HEK293 (cell line): ENCODE data around the gene CCDC92.

ENCODE experiments used
- CTCF ChIA-PET: fragments of 350-600 bp; formaldehyde crosslinking; extraction: SDS; loops from one replicate; lab custom pipeline; 2021; ENCODE audit warnings: antibody characterized with exemption; lab: Yijun Ruan, JAX
- POLR2A ChIA-PET: fragments of 300-600 bp; formaldehyde crosslinking; extraction: SDS; loops from one replicate; lab custom pipeline; 2020; ENCODE audit warnings: antibody characterized with exemption, inconsistent platforms; lab: Yijun Ruan, JAX
- H3K27ac ChIP-seq: fragments of 200-500 bp; sonication (Bioruptor generic); 2 replicates; pipeline ENCODE4 v1.5.1; 2014; ENCODE audit warnings: low read depth, low read length, control low read depth, inconsistent platforms; ENCODE audit errors: extremely low read depth
- H3K36me3 ChIP-seq, 2 experiments: fragments of 200-500 bp in 1 of 2; sonication (Bioruptor generic) in 1 of 2; 1 replicate in 1 of 2; 2 replicates in 1 of 2; pipeline ENCODE4 v1.5.1; 2014 to 2017; ENCODE audit warnings: inconsistent platforms in 2 of 2, low read length in 2 of 2; ENCODE audit not compliant: control insufficient read depth in 2 of 2, insufficient read depth in 1 of 2
- H3K4me1 ChIP-seq: fragments of 200-500 bp; sonication (Bioruptor generic); 2 replicates; pipeline ENCODE4 v1.5.1; 2014; ENCODE audit warnings: mild to moderate bottlenecking, low read length, inconsistent platforms; ENCODE audit not compliant: control insufficient read depth, insufficient read depth
- H3K4me3 ChIP-seq: 2 replicates; pipeline ENCODE4 v1.5.1; 2011; ENCODE audit warnings: low read depth, mild to moderate bottlenecking, control low read depth, low read length, moderate library complexity
- H3K9me3 ChIP-seq: fragments of 200-500 bp; sonication (Bioruptor generic); 2 replicates; pipeline ENCODE4 v1.5.1; 2014; ENCODE audit warnings: low read depth, low read length, inconsistent platforms; ENCODE audit not compliant: control insufficient read depth, insufficient read depth
- FEZF1 ChIP-seq: fragments of 450-650 bp; formaldehyde crosslinking; IDR thresholded peaks from 2 replicates; pipeline ENCODE4 v1.5.1; 2016; ENCODE audit warnings: missing biosample characterization, missing genetic modification characterization
- SALL2 ChIP-seq: fragments of 450-650 bp; formaldehyde crosslinking; IDR thresholded peaks from 2 replicates; pipeline ENCODE4 v1.5.0; 2017; ENCODE audit warnings: missing biosample characterization, mild to moderate bottlenecking, missing genetic modification characterization, borderline replicate concordance
- ZFP41 ChIP-seq: fragments of 450-650 bp; formaldehyde crosslinking; IDR thresholded peaks from 2 replicates; pipeline ENCODE4 v1.5.1; 2016; ENCODE audit warnings: missing biosample characterization, missing genetic modification characterization, borderline replicate concordance
- ZNF121 ChIP-seq: fragments of 450-650 bp; formaldehyde crosslinking; IDR thresholded peaks from 2 replicates; pipeline ENCODE4 v1.5.1; 2016; ENCODE audit warnings: missing biosample characterization, missing genetic modification characterization
- ZNF133 ChIP-seq: fragments of 450-650 bp; formaldehyde crosslinking; IDR thresholded peaks from 2 replicates; pipeline ENCODE4 v1.5.1; 2016; ENCODE audit warnings: missing biosample characterization, missing genetic modification characterization
- ZNF157 ChIP-seq: fragments of 450-650 bp; formaldehyde crosslinking; IDR thresholded peaks from 2 replicates; pipeline ENCODE4 v1.5.1; 2016; ENCODE audit warnings: missing biosample characterization, missing genetic modification characterization
- ZNF16 ChIP-seq: fragments of 450-650 bp; formaldehyde crosslinking; IDR thresholded peaks from 2 replicates; pipeline ENCODE4 v1.5.1; 2016; ENCODE audit warnings: low read depth, missing biosample characterization, missing genetic modification characterization
- ZNF24 ChIP-seq: fragments of 450-650 bp; formaldehyde crosslinking; IDR thresholded peaks from 2 replicates; pipeline ENCODE4 v1.5.1; 2016; ENCODE audit warnings: missing biosample characterization, missing genetic modification characterization
- ZNF292 ChIP-seq: fragments of 450-650 bp; formaldehyde crosslinking; IDR thresholded peaks from 2 replicates; pipeline ENCODE4 v1.5.1; 2016; ENCODE audit warnings: low read depth, missing biosample characterization, missing genetic modification characterization, borderline replicate concordance
- ZNF324 ChIP-seq: fragments of 450-650 bp; formaldehyde crosslinking; IDR thresholded peaks from 2 replicates; pipeline ENCODE4 v1.5.1; 2016; ENCODE audit warnings: missing biosample characterization, missing genetic modification characterization
- ZNF404 ChIP-seq: fragments of 450-650 bp; formaldehyde crosslinking; IDR thresholded peaks from 2 replicates; pipeline ENCODE4 v1.5.1; 2017; ENCODE audit warnings: missing biosample characterization, missing genetic modification characterization
- ZNF416 ChIP-seq: fragments of 450-650 bp; formaldehyde crosslinking; IDR thresholded peaks from 2 replicates; pipeline ENCODE4 v1.5.1; 2016; ENCODE audit warnings: missing biosample characterization, missing genetic modification characterization
- ZNF623 ChIP-seq: fragments of 450-650 bp; formaldehyde crosslinking; IDR thresholded peaks from 2 replicates; pipeline ENCODE4 v1.5.1; 2016; ENCODE audit warnings: missing biosample characterization, missing genetic modification characterization
- ZNF624 ChIP-seq: fragments of 450-650 bp; formaldehyde crosslinking; IDR thresholded peaks from 2 replicates; pipeline ENCODE4 v1.5.1; 2017; ENCODE audit warnings: missing biosample characterization, missing genetic modification characterization
- ZNF830 ChIP-seq: fragments of 450-650 bp; IDR thresholded peaks from 2 replicates; pipeline ENCODE4 v1.5.0; 2018; ENCODE audit warnings: missing biosample characterization, missing genetic modification characterization, low read depth, mild to moderate bottlenecking, moderate library complexity
- ZNF837 ChIP-seq: fragments of 450-650 bp; formaldehyde crosslinking; IDR thresholded peaks from 2 replicates; pipeline ENCODE4 v1.5.1; 2016; ENCODE audit warnings: missing biosample characterization, missing genetic modification characterization
- TF ChIP-seq, protein P1 (sequence below): fragments of 450-650 bp; formaldehyde crosslinking; optimal IDR thresholded peaks from 2 replicates; pipeline ENCODE3; 2016; ENCODE audit warnings: missing biosample characterization, mild to moderate bottlenecking, missing genetic modification characterization
- TF ChIP-seq, protein P2 (sequence below): IDR thresholded peaks from 2 replicates; pipeline ENCODE4 v1.6.1; 2011; ENCODE audit warnings: mild to moderate bottlenecking, low read depth, low read length, borderline replicate concordance
- TF ChIP-seq, protein P3 (sequence below): fragments of 450-650 bp; formaldehyde crosslinking; IDR thresholded peaks from 2 replicates; pipeline ENCODE4 v1.5.1; 2017; ENCODE audit warnings: missing biosample characterization, missing genetic modification characterization
- TF ChIP-seq, protein P4 (sequence below): fragments of 450-650 bp; formaldehyde crosslinking; IDR thresholded peaks from 2 replicates; pipeline ENCODE4 v1.5.1; 2017; ENCODE audit warnings: missing biosample characterization, missing genetic modification characterization
- TF ChIP-seq, protein P5 (sequence below): fragments of 450-650 bp; formaldehyde crosslinking; IDR thresholded peaks from 2 replicates; pipeline ENCODE4 v1.5.1; 2016; ENCODE audit warnings: missing biosample characterization, missing genetic modification characterization

The CCDC92 gene

DNA sequence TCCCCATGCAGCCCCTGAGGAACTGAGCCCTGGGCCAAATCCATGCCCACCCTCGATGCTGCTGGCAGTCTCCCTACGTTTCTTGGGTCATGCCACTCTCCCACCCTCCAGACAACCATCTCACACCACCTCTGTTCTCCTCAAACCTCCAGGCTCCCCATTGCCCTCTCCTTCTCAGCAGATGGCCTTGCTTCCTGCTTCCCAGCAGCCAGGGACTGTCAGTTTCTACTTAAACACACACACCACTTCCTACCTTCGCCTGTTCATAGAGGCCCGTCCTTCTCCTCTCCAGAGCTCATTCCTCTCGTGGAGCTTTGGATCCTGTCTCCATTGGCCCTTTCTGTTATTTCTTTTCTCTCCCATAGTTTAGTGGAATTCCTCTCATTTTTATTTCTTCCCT is 27.5 kb upstream of the CCDC92 start:
- H3K36me3 ChIP-seq, result peaks cover 8 to 58% of the 10 kb centered on the region in 2 experiments; a peak in 2 of 3 replicates

DNA sequence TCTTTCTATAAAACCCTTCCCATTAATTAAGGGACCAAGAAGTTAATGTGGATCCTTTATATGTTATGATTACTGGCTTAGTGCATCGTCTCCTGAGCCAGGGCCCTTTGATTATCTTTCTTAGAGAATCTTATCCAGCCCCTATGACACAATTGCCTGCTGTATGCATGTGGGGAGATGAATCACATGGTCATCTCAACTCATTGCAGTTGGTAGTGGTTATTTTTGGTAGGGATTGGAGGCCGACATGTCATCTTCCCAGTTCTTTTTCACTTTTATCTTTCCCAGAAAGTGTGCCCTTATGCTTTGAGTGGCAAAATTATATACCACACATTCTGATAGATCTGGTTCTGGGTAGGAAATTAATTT is 26.3 kb upstream of the CCDC92 start:
- H3K4me3 ChIP-seq, result no peak overlapping the region
- POLR2A ChIA-PET, result interaction anchor here (0.5 kb wide), 1 partner anchor 246 kb away, joined by 3 read pairs; no protein-coding TSS in a partner anchor
- TF ChIP-seq ZNF16 (tag by site-specific recombination) (no peak), ZNF324 (tag by site-specific recombination) (no peak), ZNF837 (tag by site-specific recombination) (no peak), ZNF830 (tag by site-specific recombination) (no peak), ZNF416 (no peak), FEZF1 (tag by site-specific recombination) (no peak), ZNF624 (no peak), ZNF157 (no peak)
- TF ChIP-seq, protein P1, sequence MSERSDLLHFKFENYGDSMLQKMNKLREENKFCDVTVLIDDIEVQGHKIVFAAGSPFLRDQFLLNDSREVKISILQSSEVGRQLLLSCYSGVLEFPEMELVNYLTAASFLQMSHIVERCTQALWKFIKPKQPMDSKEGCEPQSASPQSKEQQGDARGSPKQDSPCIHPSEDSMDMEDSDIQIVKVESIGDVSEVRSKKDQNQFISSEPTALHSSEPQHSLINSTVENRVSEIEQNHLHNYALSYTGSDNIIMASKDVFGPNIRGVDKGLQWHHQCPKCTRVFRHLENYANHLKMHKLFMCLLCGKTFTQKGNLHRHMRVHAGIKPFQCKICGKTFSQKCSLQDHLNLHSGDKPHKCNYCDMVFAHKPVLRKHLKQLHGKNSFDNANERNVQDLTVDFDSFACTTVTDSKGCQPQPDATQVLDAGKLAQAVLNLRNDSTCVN (tag by site-specific recombination), result no peak
- TF ChIP-seq, all 188 proteins: peak for 0
- CTCF ChIA-PET, result no interaction called here
- Histone ChIP-seq H3K9me3 (no peaks in the 10 kb centered on the region), H3K36me3 (peaks cover 7 to 55% of the 10 kb centered on the region in 2 experiments; a peak in 2 of 3 replicates), H3K4me1 (no peaks in the 10 kb centered on the region; the same call in 1 of the 2 replicates), H3K27ac (no peak overlapping the region)

More for the DNA sequence above, 27.5 kb upstream of the CCDC92 start:
- Histone ChIP-seq H3K9me3 (no peaks in the 10 kb centered on the region), H3K27ac (no peak overlapping the region), H3K4me1 (no peaks in the 10 kb centered on the region; the same call in 1 of the 2 replicates), H3K4me3 (no peak overlapping the region)
- ChIA-PET CTCF (interaction anchor here (0.6 to 1.1 kb wide), 3 partner anchors 15 to 381 kb away, joined by 3 to 4 read pairs (median 3); no protein-coding TSS in a partner anchor), POLR2A (no interaction called here)
- TF ChIP-seq ZFP41 (tag by site-specific recombination), result no peak
- TF ChIP-seq, protein P2, sequence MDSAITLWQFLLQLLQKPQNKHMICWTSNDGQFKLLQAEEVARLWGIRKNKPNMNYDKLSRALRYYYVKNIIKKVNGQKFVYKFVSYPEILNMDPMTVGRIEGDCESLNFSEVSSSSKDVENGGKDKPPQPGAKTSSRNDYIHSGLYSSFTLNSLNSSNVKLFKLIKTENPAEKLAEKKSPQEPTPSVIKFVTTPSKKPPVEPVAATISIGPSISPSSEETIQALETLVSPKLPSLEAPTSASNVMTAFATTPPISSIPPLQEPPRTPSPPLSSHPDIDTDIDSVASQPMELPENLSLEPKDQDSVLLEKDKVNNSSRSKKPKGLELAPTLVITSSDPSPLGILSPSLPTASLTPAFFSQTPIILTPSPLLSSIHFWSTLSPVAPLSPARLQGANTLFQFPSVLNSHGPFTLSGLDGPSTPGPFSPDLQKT, result no peak

DNA sequence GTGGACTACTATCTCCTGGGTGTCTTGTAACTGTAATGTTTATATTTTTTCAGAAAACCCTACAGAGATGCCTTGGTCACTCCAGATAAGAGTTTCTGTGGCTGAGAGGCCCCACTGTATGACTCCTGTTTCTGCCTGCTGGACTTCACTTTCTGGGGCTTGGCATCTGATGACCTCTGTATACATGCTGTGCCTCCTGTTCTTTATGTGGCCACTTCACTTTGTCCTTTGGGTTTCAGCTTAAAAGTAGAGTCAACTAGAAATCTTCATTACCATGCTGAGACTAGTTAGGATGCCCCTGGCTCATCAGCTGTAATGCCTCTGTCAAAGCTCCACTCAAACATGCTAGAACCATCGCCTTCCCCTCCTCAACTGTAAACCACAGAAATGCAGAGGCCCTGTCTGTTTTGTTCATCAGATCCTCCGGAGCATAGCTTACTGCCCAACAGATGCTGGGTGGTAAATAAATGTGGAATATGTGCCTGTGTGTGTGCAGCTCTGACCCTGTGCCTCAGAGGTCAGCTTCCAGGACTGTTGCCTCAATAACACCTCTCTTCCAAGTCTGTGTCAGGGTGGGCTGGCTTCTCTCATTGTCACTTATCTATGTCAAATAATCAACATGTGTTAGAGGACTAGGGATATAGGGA is 25.8 kb upstream of the CCDC92 start:
- Histone ChIP-seq H3K4me1 (no peaks in the 10 kb centered on the region; the same call in 1 of the 2 replicates), H3K27ac (no peak overlapping the region), H3K9me3 (no peaks in the 10 kb centered on the region), H3K36me3 (peaks cover 1 to 55% of the 10 kb centered on the region in 2 experiments; a peak in 2 of 3 replicates), H3K4me3 (no peak overlapping the region)
- TF ChIP-seq ZNF404 (tag by site-specific recombination), result no peak
- TF ChIP-seq ZNF133 (tag by site-specific recombination), result no peak
- no peak for TF ChIP-seq ZNF121
- no peak for TF ChIP-seq ZNF24 (tag by site-specific recombination)
- TF ChIP-seq ZNF623, result no peak
- TF ChIP-seq, protein P3, sequence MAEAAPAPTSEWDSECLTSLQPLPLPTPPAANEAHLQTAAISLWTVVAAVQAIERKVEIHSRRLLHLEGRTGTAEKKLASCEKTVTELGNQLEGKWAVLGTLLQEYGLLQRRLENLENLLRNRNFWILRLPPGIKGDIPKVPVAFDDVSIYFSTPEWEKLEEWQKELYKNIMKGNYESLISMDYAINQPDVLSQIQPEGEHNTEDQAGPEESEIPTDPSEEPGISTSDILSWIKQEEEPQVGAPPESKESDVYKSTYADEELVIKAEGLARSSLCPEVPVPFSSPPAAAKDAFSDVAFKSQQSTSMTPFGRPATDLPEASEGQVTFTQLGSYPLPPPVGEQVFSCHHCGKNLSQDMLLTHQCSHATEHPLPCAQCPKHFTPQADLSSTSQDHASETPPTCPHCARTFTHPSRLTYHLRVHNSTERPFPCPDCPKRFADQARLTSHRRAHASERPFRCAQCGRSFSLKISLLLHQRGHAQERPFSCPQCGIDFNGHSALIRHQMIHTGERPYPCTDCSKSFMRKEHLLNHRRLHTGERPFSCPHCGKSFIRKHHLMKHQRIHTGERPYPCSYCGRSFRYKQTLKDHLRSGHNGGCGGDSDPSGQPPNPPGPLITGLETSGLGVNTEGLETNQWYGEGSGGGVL, result no peak
- TF ChIP-seq, protein P4, sequence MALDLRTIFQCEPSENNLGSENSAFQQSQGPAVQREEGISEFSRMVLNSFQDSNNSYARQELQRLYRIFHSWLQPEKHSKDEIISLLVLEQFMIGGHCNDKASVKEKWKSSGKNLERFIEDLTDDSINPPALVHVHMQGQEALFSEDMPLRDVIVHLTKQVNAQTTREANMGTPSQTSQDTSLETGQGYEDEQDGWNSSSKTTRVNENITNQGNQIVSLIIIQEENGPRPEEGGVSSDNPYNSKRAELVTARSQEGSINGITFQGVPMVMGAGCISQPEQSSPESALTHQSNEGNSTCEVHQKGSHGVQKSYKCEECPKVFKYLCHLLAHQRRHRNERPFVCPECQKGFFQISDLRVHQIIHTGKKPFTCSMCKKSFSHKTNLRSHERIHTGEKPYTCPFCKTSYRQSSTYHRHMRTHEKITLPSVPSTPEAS (tag by site-specific recombination), result no peak
- TF ChIP-seq SALL2 (tag by site-specific recombination), result no peak
- no peak for TF ChIP-seq ZNF292 (tag by site-specific recombination)
- TF ChIP-seq, protein P5, sequence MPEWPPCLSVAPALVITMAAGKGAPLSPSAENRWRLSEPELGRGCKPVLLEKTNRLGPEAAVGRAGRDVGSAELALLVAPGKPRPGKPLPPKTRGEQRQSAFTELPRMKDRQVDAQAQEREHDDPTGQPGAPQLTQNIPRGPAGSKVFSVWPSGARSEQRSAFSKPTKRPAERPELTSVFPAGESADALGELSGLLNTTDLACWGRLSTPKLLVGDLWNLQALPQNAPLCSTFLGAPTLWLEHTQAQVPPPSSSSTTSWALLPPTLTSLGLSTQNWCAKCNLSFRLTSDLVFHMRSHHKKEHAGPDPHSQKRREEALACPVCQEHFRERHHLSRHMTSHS (tag by site-specific recombination), result no peak
- CTCF ChIA-PET, result interaction anchor here (0.7 to 1.3 kb wide), 2 partner anchors 10 to 369 kb away, joined by 3 to 6 read pairs; no protein-coding TSS in a partner anchor
- POLR2A ChIA-PET, result no interaction called here
